GM21390 (cell line): ENCODE measurements around the gene ZNF304.
A peak's percentile ranks its signal among the peaks of the same experiment; 100 is the strongest.

ENCODE experiments used
- ATAC-seq: cut with Tn5 transposase; IDR thresholded peaks from one replicate; pipeline ENCODE4 v1.9.1; 2021; ENCODE audit not compliant: unreplicated experiment

Gene ZNF304

DNA sequence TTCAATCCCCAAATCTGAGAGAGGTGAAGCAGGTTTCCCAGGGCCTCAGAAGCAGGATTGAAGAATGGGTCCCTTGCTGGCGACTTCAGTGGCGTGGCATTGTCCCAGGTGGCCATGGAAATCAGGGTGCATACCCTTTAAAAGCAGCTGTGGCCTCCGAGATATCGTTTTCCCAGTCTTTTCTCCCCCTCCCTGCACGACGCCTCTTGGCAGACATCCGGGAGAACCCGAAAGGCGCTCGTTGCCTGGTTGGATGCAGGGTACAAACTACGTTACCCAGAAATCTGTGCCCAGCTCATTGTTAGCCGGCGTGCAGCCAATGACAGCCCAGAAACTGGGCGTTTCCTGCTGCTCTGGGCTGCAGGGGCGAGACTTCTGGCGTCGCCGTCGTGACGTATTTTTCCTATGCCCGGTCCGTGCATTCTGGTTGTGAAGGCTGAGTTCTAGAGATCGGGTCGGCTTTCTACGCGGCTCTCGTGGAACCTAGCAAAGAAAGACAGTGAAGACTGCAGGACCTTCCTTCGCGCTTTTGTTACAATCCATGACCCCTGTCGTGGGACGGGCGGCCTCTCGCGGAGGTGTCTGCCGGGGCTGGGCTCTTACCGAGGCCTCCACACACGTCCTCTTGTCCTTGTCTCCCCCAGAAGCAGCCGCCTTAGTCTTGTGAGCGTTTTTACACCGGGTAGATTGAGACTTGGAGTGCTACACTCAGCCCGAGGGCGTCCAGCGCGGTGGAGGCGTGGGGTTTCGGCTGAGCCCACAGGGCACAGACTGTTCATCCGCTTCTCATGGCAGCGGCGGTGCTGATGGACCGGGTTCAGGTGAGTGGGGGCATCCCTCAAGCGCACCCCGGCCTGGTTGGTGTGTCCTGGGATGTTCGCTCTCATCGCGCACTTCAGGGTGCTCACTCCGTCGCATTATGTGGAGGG, at the start of gene ZNF304:
TSS of gene ZNF304 (plus strand) at position 395 of the 929 bp plus-strand sequence. CDS start at position 789, 394 bp downstream.
- peak; percentile 96 for ATAC-seq

GRCh38 chr19:57302020-57302465, 49.0 kb upstream of the ZNF304 start:
- ATAC-seq = no peak

DNA sequence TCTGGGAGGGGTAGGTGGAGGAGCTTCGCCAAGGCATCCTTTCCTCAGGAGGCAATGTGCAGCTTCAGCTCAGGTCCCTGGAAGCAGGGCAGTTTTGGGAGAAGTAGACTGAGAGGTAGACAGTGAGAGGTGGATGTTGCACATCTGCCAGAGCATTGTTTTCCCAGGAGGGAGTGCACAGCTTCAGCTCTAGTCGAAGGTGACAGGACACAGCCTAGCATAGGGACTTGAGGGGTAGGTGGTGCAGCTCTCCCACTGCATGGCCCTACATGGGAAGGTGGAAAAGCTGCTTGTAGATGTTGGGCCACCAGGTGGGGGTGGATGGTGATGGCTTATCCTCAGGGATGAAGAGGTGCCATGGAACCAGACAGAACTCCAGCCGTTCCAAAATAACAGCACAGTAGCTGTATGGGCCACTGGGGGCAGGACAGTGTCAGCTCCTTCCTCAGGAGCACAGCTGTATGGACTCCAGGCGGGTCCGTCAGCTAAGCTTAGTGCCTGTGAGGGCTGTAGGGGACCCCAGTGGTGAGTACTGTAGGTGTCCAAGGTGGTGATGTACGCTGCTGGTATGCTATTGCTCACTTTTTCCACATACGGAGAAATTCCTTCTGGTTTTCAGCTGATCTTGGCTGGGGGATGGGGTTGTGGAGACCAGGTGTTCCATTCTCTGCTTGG, 48.2 kb upstream of the ZNF304 start:
- ATAC-seq = no peak

GRCh38 chr19:57305056-57305455, 46.0 kb upstream of the ZNF304 start:
- ATAC-seq = no peak

- ATAC-seq = no peak
These were observed 42.6 kb upstream of the ZNF304 start for GRCh38 chr19:57308514-57308913.

DNA sequence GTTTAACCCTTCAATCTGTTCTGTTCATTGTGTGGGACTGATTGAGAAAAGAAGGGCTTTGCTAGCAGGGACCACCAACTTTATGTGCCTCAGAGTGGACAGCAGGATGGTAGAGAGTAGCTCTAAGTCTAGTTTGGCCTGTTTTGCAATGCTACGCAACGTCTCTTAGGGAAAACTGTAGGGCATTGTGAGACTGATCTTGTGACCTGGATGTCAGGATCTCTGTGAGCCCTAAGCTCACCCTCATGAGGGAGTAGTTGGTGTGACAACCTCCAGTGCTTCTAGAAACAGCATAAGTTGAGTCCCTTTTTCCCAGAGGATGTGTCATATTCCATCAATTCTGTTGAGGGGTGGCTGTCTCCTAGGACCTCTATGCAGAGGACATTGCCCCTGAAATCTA, 40.3 kb upstream of the ZNF304 start:
- no peak for ATAC-seq

GRCh38 chr19:57314146-57314545, 36.9 kb upstream of the ZNF304 start:
- ATAC-seq = no peak

DNA sequence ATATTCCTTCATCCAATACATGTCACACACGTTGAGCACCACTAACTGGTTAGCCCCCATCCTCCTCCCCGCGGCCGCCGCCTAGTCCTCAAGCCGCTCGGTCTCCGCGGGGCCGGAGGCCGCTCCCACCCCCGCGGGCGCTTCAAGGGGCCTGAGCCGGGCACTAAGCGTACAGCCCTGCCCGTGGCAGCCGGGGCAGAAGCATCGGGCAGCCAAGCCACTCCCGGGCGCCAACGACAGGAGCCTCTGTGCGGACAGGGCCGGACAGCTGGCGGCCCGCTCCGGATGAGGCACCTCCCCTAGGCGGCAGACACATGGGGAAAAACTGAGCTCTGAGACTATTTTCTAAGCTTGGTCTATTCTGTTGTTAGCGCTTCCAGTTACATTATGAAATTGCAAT, 33.6 kb upstream of the ZNF304 start:
- ATAC-seq = no peak

GRCh38 chr19:57319869-57320179, 31.2 kb upstream of the ZNF304 start:
- no peak for ATAC-seq

DNA sequence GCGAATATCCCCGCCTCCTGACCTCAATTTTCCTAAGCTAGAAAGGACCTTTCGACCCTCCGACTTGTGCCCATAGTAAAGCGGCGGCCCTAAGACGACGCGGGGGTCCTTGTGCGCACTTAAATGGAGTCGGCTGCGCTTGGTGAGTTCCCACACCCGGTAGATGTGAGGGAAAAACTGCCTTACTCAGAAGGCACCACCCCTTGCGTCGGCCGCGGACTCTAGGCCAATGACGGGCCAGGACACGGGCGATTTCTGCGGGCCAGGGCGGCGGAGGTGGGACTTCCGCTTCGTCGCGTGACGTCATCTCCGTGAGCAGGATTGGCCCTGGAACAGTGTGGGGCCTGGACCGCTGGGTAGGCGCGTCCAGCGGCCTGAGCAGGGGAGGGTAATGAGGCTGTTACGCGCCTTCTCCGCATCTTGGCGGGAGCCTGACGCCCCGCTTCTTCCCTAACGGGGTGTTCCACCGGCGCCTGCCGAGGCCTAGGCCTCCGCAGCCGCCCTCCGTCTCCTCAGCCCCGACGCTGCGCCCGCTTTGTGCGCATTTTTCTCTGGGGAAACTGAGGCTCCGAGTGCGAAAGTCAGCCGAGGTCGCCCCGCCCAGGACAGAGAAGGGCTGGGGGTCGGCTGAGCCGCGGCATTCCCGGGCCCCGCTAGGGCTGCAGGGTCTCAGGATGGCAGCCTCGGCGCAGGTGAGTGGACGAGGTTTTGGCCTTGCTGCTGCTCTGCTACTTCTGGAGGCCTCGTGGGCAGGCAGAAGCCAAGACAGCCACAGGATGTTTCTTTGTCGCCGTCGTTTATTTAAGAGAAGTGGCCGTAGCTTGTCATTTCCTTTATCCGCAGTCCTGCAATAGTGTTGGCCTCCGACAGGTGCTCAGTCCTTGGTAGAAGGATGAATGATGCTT, 30.6 kb upstream of the ZNF304 start, which contains the start of gene ZNF543:
TSS of gene ZNF543 (plus strand) at position 293 of the 905 bp plus-strand sequence. CDS start at position 675, 382 bp downstream.
- peak; percentile 91 for ATAC-seq

- ATAC-seq = no peak
These were observed 30.0 kb upstream of the ZNF304 start for GRCh38 chr19:57321116-57321515.

DNA sequence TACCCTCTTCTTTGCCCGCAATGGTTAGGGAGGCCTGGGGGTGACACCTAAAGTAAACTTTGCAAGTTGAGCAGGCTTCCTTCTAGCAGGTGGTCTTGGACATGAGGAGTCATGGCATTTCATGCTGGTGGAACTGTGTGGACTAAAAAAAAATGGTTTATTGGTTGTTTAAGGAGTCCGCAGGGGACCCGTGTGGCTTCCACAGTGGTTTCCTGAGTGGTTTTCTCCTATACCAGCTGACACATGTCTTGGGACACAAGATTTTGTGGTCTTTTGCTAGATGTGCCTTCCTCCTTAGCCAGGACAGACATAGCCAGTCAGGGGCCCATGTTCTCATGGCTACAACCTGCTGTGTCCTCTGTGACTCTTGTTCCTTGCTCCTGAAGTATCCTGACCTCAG, 29.3 kb upstream of the ZNF304 start:
- no peak for ATAC-seq

DNA sequence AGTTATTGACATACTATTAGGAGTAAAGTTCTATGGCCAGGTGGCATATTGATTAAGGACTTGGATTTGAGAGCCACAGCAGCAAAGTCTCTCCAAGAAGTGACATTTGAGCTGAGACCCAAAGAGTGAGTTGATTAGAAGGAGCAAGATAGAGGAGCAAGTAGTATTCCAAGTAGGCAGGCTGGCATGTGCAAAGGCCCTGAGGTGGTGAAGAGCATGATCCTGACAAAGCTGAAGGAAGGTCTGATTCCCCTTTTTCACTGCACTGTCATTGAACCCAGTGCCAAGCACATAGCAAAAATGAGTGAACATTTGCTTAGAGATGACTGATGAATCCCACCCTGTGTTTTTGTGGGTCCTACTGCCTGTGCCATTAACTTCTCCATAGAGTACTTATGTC, 26.1 kb upstream of the ZNF304 start:
- no peak for ATAC-seq

DNA sequence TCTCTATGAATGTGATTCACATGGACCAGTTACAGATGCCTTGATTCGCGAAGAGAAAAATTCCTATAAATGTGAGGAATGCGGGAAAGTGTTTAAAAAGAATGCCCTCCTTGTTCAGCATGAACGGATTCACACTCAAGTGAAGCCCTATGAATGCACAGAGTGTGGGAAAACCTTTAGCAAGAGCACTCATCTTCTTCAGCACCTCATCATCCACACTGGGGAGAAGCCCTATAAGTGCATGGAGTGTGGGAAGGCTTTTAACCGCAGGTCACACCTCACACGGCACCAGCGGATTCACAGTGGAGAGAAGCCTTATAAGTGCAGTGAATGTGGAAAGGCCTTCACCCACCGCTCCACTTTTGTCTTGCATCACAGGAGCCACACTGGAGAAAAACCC, 23.1 kb upstream of the ZNF304 start:
- ATAC-seq = no peak

DNA sequence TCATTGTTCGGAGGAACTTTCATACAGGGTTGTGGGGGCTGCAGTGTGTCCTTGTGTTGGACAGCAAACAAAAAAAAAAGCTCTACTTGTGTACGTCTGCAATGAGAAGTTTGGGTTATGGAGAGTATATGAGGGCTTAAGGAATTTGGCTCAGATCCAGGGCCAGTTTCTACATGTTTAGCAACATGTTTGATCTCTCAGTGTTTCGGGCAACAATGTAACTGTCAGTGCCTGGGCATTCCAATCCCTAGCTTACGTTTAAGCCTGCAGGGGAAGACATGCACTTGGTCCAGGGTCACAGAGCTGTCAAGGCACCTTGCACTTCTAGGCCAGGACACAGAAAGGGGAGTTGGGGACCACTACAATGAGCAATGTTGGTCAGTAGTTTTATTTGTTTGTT, 16.9 kb upstream of the ZNF304 start:
- ATAC-seq = no peak

- ATAC-seq = no peak
These were observed 12.2 kb upstream of the ZNF304 start for GRCh38 chr19:57338877-57339276.

- ATAC-seq = no peak
These were observed 8.5 kb upstream of the ZNF304 start for GRCh38 chr19:57342582-57342981.

- ATAC-seq = no peak
These were observed 2.9 kb upstream of the ZNF304 start for GRCh38 chr19:57348136-57348535.

DNA sequence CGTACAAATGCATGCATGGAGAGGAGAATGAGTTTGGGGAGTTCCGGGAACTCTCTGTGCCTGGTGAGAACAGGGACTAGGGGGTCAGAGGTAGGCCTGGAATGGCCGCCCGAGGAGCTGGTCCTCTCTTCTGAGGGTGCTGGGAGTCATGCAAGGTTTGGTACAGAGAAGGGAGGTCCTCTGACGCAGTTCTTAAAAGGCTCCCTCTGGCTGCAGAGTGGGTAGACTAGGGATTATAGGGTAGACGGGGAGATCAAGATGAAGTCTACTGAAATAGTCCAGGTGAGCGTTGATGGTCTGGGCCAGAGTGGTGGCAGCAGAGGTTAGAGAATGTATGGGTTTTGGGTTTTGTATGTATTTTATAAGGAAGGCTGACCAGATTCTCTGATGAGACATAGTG, 796 bp downstream of the ZNF304 start:
- ATAC-seq = no peak

DNA sequence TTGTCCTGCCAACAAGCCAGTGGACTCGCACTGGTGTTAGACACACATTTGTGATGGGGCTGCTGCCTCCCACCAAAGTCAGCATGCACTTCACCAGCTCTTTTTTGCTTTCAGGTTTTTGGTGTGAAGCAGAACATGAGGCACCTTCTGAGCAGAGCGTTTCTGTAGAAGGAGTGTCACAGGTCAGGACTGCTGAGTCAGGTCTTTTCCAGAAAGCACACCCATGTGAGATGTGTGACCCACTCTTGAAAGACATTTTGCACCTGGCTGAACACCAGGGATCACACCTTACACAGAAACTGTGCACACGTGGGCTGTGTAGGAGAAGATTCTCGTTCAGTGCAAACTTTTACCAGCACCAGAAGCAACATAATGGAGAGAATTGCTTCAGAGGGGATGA, 4.8 kb downstream of the ZNF304 start:
- no peak for ATAC-seq

GRCh38 chr19:57357406-57357805, 6.3 kb downstream of the ZNF304 start:
- ATAC-seq = no peak
